Measurements from ENCODE around the gene PDAP1. TPM values are rescaled to one million over a fixed set of nuclear protein-coding genes. Genes with fewer than 3 reads are reported as not detected.
"Not testable (repeated sequence)": the region's sequence is repeated elsewhere in the genome, so short reads cannot be mapped to it uniquely, and the experiment has no call there.

The PDAP1 gene
- total RNA-seq, 2 donors from 2014 or later, result 147 to 165 TPM

- no peaks in the 10 kb centered on the region for H3K27me3 ChIP-seq (ENCODE audit: control insufficient read depth, insufficient read depth, low read length, poor library complexity, severe bottlenecking)
- peaks cover 73% of the 10 kb centered on the region for H3K36me3 ChIP-seq (ENCODE audit: control insufficient read depth, insufficient read depth, low read length)
- peak overlapping the region; percentile 84 for H3K27ac Mint-ChIP-seq
- peak; percentile 75 for DNase-seq
- no peak overlapping the region for H3K27ac ChIP-seq (ENCODE audit: low read depth, low read length)
- H3K4me1 ChIP-seq (ENCODE audit: control insufficient read depth, insufficient read depth, low read length), result no peaks in the 10 kb centered on the region
- no peak overlapping the region for H3K4me3 ChIP-seq (ENCODE audit: low read length)
- H3K9ac ChIP-seq (ENCODE audit: extremely low read depth, low read length, poor library complexity, severe bottlenecking), result no peak overlapping the region
- peaks cover 66% of the 10 kb centered on the region for H3K36me3 Mint-ChIP-seq (ENCODE audit: low read depth)
- WGBS, 2 experiments (ENCODE audit: insufficient coverage in 1 of 2, insufficient read length in 1 of 2), result 94 to 96% methylated on average over 20 to 22 of the region's 22 CpGs
- H3K9me3 ChIP-seq (ENCODE audit: control insufficient read depth, low read length), result no peaks in the 10 kb centered on the region
- no peaks in the 10 kb centered on the region for H3K9me3 Mint-ChIP-seq
- H3K4me3 Mint-ChIP-seq, result no peak overlapping the region
- H3K4me1 Mint-ChIP-seq, result no peaks in the 10 kb centered on the region
- TF ChIP-seq CTCF (conservative IDR thresholded peaks at IDR 0.05), result peak; percentile 33
- H3K27me3 Mint-ChIP-seq (ENCODE audit: insufficient read depth), result no peaks in the 10 kb centered on the region
Observed at GRCh38 chr7:99359465-99360154, 48.8 kb downstream of the PDAP1 start.

- not testable (repeated sequence) for H3K9ac ChIP-seq (ENCODE audit: extremely low read depth, low read length, poor library complexity, severe bottlenecking); H3K9me3 ChIP-seq (ENCODE audit: control insufficient read depth, low read length); H3K4me3 Mint-ChIP-seq; H3K4me1 ChIP-seq (ENCODE audit: control insufficient read depth, insufficient read depth, low read length); H3K9me3 Mint-ChIP-seq; H3K4me1 Mint-ChIP-seq; H3K27me3 Mint-ChIP-seq (ENCODE audit: insufficient read depth); H3K27ac ChIP-seq (ENCODE audit: low read depth, low read length); H3K4me3 ChIP-seq (ENCODE audit: low read length); DNase-seq; H3K27ac Mint-ChIP-seq; H3K27me3 ChIP-seq (ENCODE audit: control insufficient read depth, insufficient read depth, low read length, poor library complexity, severe bottlenecking)
- WGBS, 2 experiments (ENCODE audit: insufficient coverage in 1 of 2, insufficient read length in 1 of 2), result 86 to 94% methylated on average over 11 to 15 of the region's 15 CpGs
- H3K36me3 ChIP-seq (ENCODE audit: control insufficient read depth, insufficient read depth, low read length), result peaks cover 70% of the 10 kb centered on the region
- H3K36me3 Mint-ChIP-seq (ENCODE audit: low read depth), result peaks cover 66% of the 10 kb centered on the region
Observed at GRCh38 chr7:99358521-99358920, 49.9 kb downstream of the PDAP1 start.

- Mint-ChIP-seq H3K9me3 (no peaks in the 10 kb centered on the region), H3K4me3 (no peak overlapping the region), H3K27ac (peak overlapping the region; percentile 7), H3K36me3 (ENCODE audit: low read depth) (peaks cover 61% of the 10 kb centered on the region), H3K27me3 (ENCODE audit: insufficient read depth) (no peaks in the 10 kb centered on the region), H3K4me1 (no peaks in the 10 kb centered on the region)
- DNase-seq, result no peak
- Histone ChIP-seq H3K36me3 (ENCODE audit: control insufficient read depth, insufficient read depth, low read length) (peaks cover 63% of the 10 kb centered on the region), H3K27me3 (ENCODE audit: control insufficient read depth, insufficient read depth, low read length, poor library complexity, severe bottlenecking) (no peaks in the 10 kb centered on the region), H3K27ac (ENCODE audit: low read depth, low read length) (peak overlapping the region; percentile 82), H3K4me3 (ENCODE audit: low read length) (no peak overlapping the region), H3K4me1 (ENCODE audit: control insufficient read depth, insufficient read depth, low read length) (no peaks in the 10 kb centered on the region), H3K9me3 (ENCODE audit: control insufficient read depth, low read length) (no peaks in the 10 kb centered on the region), H3K9ac (ENCODE audit: extremely low read depth, low read length, poor library complexity, severe bottlenecking) (no peak overlapping the region)
- TF ChIP-seq CTCF (conservative IDR thresholded peaks at IDR 0.05), result no peak
- 95 to 96% methylated on average over 11 to 16 of the region's 16 CpGs for WGBS, 2 experiments (ENCODE audit: insufficient coverage in 1 of 2, insufficient read length in 1 of 2)
Observed at GRCh38 chr7:99357701-99358490, 50.5 kb downstream of the PDAP1 start.
